Endothelial cell (in vitro differentiated cells): ENCODE results near the gene RAB33B. TPM values are rescaled to one million over a fixed set of nuclear protein-coding genes. Genes with fewer than 3 reads are reported as not detected.
A peak's percentile ranks its signal among the peaks of the same experiment; 100 is the strongest.

Experiments used
- DNase-seq: peaks from one replicate; pipeline ENCODE4 v3.0.0; 2021; ENCODE audit warnings: low spot score
- H3K27ac Mint-ChIP-seq: one replicate; pipeline ENCODE4 v1.8.0; 2021; ENCODE audit warnings: mixed read lengths, inconsistent platforms; ENCODE audit not compliant: unreplicated experiment
- H3K27me3 Mint-ChIP-seq: one replicate; pipeline ENCODE4 v1.8.0; 2021; ENCODE audit warnings: mild to moderate bottlenecking, moderate library complexity, mixed read lengths, inconsistent platforms; ENCODE audit not compliant: unreplicated experiment
- H3K36me3 Mint-ChIP-seq: one replicate; pipeline ENCODE4 v1.8.0; 2021; ENCODE audit warnings: mild to moderate bottlenecking, low read depth, mixed read lengths, inconsistent platforms; ENCODE audit not compliant: unreplicated experiment
- H3K4me1 Mint-ChIP-seq: one replicate; pipeline ENCODE4 v1.8.0; 2021; ENCODE audit warnings: mild to moderate bottlenecking, mixed read lengths, inconsistent platforms; ENCODE audit not compliant: unreplicated experiment
- H3K4me3 Mint-ChIP-seq: one replicate; pipeline ENCODE4 v1.8.0; 2021; ENCODE audit warnings: mild to moderate bottlenecking, mixed read lengths, inconsistent platforms; ENCODE audit not compliant: unreplicated experiment
- H3K9me3 Mint-ChIP-seq: one replicate; pipeline ENCODE4 v1.8.0; 2021; ENCODE audit warnings: mixed read lengths, inconsistent platforms; ENCODE audit not compliant: unreplicated experiment
- CTCF ChIP-seq: fragments of 200-600 bp; sonication (generic); IDR thresholded peaks from one replicate; pipeline ENCODE4 v1.5.0; 2021; ENCODE audit warnings: antibody characterized with exemption; ENCODE audit not compliant: unreplicated experiment
- total RNA-seq: library from RNA; stranded (reverse); fragmentation: NEBNext Ultra II Directional; extraction: Animal tissue kit (Norgen Biotek cat#: 25700); gene quantifications from one replicate; pipeline ENCODE4 v1.2.1, GENCODE V29; 2021; ENCODE audit not compliant: unreplicated experiment

The RAB33B gene
- total RNA-seq, 1 donor from 2014 or later = 11.4 TPM

- H3K9me3 Mint-ChIP-seq = no peaks in the 10 kb centered on the region
- TF ChIP-seq CTCF = no peak
- no peak overlapping the region for H3K27ac Mint-ChIP-seq
- no peak overlapping the region for H3K4me3 Mint-ChIP-seq
- no peak for DNase-seq
- H3K36me3 Mint-ChIP-seq = peaks cover 11% of the 10 kb centered on the region
- H3K27me3 Mint-ChIP-seq = no peaks in the 10 kb centered on the region
- H3K4me1 Mint-ChIP-seq = peaks cover 22% of the 10 kb centered on the region
Observed at GRCh38 chr4:139450586-139450985, 3.3 kb upstream of the RAB33B start.

- peak overlapping the region; percentile 87 for H3K27ac Mint-ChIP-seq
- peaks cover 7% of the 10 kb centered on the region for H3K36me3 Mint-ChIP-seq
- H3K27me3 Mint-ChIP-seq = no peaks in the 10 kb centered on the region
Observed at GRCh38 chr4:139451997-139452396, 1.9 kb upstream of the RAB33B start.

GRCh38 chr4:139453041-139453370, 915 bp upstream of the RAB33B start:
- TF ChIP-seq CTCF = peak; percentile 41
- Mint-ChIP-seq H3K27ac (peak overlapping the region; percentile 87), H3K9me3 (no peaks in the 10 kb centered on the region), H3K4me1 (peaks cover 40% of the 10 kb centered on the region), H3K4me3 (peak overlapping the region; percentile 96), H3K36me3 (peaks cover 7% of the 10 kb centered on the region), H3K27me3 (no peaks in the 10 kb centered on the region)
- no peak for DNase-seq

More at GRCh38 chr4:139451997-139452396, 1.9 kb upstream of the RAB33B start:
- peaks cover 32% of the 10 kb centered on the region for H3K4me1 Mint-ChIP-seq
- no peaks in the 10 kb centered on the region for H3K9me3 Mint-ChIP-seq
- no peak for DNase-seq
- TF ChIP-seq CTCF = no peak
- peak overlapping the region; percentile 73 for H3K4me3 Mint-ChIP-seq

- no peaks in the 10 kb centered on the region for H3K27me3 Mint-ChIP-seq
- H3K36me3 Mint-ChIP-seq = peaks cover 7% of the 10 kb centered on the region
- H3K4me3 Mint-ChIP-seq = peak overlapping the region; percentile 96
- no peaks in the 10 kb centered on the region for H3K9me3 Mint-ChIP-seq
- H3K27ac Mint-ChIP-seq = peak overlapping the region; percentile 87
- TF ChIP-seq CTCF = no peak
- H3K4me1 Mint-ChIP-seq = peaks cover 46% of the 10 kb centered on the region
- peak; percentile 94 for DNase-seq
Observed at GRCh38 chr4:139453371-139454110, 380 bp upstream of the RAB33B start.

GRCh38 chr4:139455126-139455538, 1.2 kb downstream of the RAB33B start:
- no peak overlapping the region for H3K27ac Mint-ChIP-seq
- no peaks in the 10 kb centered on the region for H3K9me3 Mint-ChIP-seq

More at GRCh38 chr4:139455126-139455538, 1.2 kb downstream of the RAB33B start:
- no peaks in the 10 kb centered on the region for H3K27me3 Mint-ChIP-seq
- no peaks in the 10 kb centered on the region for H3K36me3 Mint-ChIP-seq
- no peak for TF ChIP-seq CTCF
- peak overlapping the region; percentile 95 for H3K4me3 Mint-ChIP-seq
- DNase-seq = no peak
- peaks cover 53% of the 10 kb centered on the region for H3K4me1 Mint-ChIP-seq
